ENCODE data around the gene ACSS2.

DNA sequence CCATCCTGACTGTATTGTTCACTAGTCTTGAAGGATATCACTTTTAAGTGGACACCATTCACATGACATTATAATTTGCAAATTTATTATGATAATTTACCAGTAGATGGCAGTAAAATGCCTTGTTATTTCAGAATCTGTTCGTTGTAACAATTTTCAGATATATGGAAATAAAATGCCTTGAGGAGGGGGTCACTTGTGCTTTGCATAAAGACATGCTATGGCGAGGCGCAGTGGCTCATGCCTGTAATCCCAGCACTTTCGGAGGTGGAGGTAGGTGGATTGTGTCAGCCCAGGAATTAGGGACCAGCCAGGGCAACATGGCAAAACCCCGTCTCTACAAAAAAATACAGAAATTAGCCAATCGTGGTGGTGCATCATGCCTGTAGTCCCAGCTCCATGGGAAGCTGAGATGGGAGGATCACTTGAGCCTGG, 41.9 kb upstream of the ACSS2 start:
- TF ChIP-seq GATA2 (IDR thresholded peaks at IDR 0.05; ENCODE audit: low read depth, low read length), result no peak
- TF ChIP-seq GATA3 (IDR thresholded peaks at IDR 0.05; ENCODE audit: low read depth, low read length), result no peak
